GM19043 (cell line): ENCODE data around the gene RPL10A.

Experiments
- ATAC-seq: cut with Tn5 transposase; IDR thresholded peaks from one replicate; pipeline ENCODE4 v1.9.1; 2021; ENCODE audit warnings: low read depth; ENCODE audit not compliant: unreplicated experiment

The RPL10A gene

DNA sequence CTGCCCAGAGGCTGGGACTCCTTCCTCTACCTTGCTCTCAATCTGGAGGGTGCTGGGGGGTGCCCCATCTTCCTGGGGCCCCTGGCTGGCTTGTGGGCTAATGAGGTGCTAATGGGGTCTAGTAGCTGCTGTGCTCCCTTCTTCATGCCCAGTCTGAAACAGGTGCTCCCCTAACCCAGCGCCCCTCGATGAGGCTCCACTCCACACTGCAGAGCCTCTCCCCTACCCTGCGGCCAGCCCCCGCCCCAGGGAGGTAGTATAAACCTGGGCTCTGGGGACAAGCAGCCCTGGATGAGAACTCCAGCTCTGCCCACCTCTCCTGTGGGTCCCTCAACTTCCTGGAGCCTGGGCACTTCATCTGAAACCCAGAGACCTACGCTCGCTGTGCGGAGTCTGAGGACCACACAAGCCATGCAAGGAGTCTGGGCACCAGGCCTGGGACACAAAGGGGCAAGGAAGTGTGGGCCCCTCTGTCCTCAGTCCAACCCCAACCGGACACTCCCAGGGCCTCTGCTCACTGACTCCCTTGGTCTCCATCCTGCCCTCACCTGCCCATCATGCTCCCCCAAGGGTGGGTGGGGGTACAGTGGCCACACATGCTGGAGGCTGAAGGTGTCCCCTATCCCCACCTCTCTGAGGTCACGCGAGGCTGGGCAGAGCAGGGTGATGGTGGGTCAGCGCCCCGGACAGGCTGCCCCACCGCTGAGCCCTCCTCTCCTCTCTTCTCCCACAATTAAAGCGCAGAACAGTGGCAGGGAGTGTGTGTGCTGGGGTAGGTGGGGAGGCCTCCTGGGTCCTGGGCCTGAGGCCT is 6.1 kb downstream of the RPL10A start:
- ATAC-seq = no peak

DNA sequence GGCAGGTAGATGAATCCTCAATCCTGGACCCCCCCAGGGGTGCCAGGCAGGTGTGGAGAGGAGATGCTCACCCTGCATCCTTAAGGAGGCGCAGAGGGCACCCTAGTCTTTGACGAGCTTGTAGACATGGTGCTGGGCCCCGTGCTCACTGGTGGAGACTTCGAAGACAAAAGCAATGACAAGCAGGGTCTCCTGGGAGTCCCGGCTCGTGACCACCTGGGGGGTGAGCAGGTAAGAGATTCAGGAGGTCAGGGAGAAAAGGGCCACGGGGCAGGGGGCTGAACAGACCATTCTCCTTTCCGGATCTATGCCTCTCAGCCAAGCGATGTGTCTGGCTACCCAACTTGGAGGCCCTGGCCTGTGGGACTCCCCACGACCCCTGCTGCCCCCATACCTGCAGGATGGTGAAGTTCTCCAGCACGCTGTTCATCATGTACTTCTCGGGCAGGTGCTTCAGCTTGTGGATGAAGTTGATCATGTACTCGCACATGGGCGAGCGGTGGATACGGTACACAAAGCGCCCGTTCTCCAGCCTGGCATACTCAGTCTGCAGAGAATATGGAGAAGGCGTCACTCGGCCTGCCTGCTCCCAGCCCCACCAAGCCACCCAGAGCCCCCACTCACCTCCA is 6.9 kb downstream of the RPL10A start:
- ATAC-seq = no peak

DNA sequence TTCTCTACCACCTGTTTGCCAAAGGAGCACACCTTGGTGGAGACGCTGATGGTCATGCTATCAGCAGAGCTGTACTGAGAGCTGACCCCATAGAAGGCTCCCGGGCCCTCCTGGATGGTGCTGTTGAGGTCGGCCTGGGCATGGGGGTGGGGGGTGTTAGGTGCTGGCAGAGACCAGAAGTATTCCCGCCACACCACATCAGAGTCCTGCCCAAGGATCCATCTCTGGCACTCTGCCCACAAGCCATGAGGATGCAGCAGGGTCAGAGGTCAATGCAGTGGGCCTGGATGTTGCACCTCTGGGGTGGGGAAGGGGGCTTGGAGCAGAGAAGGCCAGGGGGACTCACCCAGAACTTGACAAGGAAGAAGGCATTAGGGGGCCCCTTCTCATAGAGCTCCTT is 7.4 kb downstream of the RPL10A start:
- no peak for ATAC-seq

DNA sequence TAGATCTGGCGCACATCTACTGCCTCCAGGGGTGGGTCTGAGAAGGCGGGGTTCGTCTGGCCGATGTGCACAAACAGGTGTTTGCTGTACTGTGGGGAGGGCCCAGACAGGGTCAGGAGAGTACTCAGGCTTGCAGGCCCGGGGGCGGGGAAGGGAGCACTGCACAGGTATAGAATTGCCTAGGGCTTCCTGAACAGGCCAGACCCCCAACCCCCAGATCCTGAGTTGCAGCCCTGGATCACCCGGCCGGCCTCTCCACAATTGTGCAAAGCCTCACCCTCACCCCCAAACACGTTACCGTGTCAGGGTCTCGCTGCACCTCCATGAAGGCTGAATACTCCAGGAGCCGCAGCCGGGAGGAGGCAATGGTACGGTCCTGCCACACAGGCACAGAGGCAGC is 7.8 kb downstream of the RPL10A start:
- no peak for ATAC-seq

DNA sequence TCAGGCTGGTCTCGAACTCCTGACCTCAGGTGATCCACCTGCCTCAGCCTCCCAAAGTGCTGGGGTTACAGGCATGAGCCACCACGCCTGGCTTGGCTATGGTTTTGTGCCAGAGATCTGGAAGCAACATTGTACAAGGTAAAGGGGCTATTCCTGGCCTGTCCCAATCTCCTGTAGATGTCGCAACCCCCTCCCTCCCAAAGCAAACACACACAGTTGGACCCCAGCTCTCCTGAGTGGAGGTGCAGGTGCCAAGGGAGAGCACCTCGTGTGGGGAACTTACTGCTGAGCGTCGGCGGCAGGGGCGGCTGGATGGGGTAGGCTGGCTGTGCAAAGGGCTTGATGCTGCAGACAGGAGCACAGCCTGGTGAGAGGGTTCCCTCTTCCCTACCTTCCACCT is 8.8 kb downstream of the RPL10A start:
- ATAC-seq = no peak

DNA sequence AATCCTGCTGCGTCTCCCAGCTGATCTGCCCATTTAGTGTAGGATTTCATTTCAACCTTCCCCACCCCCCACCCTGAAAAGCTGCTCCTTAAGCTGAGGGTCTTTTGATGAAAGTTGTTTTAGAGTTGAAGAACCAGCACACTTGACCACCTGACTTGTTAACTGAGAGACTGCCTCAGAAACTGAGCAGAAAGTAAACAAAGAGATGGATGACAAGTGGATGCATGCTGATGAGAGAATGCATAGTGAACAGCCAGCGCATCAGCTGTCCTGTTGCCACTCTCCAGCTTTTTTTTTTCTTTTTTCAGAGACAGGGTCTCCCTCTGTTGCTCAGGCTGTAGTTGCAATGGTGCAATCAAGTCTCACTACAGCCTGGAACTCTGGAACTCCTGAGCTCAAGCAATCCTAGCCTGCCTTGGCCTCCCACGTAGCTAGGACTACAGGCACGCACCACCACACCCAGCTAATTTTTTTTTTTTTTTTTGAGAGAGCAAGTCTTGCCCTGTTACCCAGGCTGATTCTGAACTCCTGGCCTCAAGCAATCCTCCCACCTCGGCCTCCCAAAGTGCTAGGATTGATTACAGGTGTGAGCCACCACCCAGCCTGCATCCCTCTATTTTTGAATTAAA is 9.5 kb downstream of the RPL10A start:
- no peak for ATAC-seq

DNA sequence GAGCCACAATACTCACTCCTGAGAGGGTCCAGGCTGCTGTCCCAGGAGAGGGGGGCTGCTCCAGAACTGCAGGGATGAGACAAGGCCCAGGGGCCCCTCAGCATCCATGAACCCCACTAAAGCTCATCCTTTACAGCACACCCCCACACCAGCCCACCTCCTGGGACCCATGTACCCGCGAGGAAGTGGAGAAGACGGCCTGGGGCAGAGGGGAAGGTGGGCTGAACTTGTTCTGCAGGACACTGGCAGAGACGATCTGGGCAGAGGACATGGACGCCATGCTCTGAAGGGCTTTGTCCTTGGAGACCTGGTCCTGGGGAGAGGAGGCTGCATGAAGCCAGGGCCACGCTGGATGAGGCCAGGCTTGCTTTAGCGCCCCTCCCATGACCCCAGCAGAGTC is 10.1 kb downstream of the RPL10A start:
- no peak for ATAC-seq

DNA sequence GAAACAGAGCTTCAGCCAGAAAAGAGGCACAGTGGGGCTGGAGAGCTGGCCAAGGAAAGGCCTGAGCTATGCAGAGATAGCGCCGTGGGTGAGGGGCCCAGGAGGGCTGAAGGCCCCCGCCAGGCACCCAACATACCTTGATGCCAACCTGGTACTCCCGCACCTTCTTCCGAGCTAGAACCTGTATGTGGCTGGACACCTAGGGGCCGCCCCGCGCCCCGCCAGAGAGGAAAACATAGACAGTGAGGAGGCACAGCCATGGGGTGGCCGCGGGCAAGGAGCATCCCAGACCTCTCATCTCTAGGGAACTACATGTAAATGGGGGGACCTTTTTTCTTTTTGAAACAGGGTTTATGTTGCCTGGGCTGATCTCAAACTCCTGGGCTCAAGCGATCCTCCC is 12.0 kb downstream of the RPL10A start:
- ATAC-seq = no peak

DNA sequence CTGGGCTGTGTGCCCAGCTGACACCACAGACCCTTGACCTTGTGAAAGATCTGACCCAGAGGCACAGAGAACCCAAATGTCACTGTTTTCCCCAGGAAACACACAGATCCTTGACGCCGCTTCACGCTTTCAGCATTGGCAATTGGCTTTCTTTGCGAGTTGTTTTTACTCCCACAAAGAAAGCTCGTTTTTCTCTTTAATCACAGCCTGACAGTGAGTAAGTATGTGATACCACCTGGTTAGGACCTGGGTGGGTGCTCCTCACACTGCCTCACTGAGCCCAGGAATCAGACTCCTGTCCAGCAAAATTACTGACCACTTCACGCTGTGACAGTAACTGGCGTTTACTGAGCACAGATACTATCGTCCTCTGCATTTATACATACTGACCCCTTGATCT is 13.0 kb downstream of the RPL10A start:
- ATAC-seq = no peak

DNA sequence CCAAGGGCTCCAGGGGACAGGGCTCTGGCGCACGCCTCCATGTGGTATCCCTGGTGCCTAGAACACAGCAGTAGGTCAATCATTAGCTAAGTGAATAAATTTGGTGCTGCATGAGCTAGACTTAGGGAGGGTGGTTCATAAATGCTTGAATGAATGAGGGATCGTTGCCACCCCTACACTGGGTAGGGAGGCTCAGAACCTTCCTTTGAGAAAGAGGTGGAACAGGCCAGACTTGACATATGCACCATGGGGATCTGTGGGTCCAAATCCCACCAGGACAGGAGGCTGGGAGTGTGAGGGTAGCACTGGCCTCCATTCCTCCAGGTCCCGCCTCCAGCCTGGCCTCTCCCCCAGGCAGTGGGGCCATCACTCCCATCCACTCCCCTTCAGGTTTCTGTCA is 14.9 kb downstream of the RPL10A start:
- no peak for ATAC-seq

DNA sequence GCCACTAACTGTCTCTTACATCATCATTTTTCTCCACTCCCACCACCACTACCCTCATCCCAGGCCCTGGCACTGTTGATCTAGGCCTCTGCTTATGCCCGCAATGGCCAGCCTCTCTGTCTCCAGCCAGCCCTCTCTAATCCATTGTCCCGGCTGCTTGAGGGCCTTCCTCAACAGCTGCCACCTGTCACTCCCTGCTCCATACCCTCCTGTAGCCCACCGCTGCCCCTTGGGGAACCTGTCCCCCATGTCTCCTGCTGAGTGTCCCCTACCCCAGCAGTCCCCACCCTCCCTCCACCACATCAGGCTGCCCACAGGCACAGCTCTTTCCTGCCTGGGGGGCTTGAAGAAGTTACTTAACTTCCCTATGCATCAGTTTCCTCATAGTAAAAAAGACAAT is 15.3 kb downstream of the RPL10A start:
- ATAC-seq = no peak

DNA sequence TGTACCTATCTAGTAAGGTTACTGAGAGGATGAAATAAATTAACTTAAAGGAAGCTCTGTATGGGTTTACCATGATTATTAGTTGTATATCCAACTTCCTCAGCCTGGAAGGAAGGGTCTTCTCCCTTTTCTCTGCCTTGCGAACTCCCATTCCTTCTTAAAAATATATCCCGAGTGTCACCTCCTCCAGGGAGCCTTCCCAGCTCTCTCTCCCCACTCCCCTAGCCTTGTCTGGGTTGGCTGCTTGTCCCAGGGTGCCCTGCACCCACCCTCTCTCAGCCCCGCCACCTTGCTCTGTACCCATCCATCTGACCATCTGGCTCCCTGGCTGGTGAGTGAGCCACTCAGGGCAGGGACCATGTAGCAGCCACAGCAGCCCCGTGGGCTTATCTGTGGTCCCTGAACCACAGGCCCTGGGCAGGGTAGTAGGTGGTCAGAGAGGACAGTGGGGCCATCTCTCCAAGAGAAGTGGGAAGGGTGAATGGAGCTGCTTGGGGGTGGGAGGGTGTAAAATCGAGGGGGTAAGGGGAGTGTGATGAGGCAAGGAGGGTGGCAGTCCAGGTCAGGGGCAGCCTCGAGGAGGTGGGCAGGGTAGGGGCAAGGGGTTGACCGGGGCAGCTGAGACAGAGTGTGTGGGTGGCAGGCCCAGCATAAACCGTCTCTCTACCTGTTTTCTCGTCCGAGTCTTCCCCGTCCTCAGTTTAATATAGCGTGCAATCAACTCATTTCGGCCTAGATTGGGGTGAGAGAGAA is 15.9 kb downstream of the RPL10A start:
- no peak for ATAC-seq

DNA sequence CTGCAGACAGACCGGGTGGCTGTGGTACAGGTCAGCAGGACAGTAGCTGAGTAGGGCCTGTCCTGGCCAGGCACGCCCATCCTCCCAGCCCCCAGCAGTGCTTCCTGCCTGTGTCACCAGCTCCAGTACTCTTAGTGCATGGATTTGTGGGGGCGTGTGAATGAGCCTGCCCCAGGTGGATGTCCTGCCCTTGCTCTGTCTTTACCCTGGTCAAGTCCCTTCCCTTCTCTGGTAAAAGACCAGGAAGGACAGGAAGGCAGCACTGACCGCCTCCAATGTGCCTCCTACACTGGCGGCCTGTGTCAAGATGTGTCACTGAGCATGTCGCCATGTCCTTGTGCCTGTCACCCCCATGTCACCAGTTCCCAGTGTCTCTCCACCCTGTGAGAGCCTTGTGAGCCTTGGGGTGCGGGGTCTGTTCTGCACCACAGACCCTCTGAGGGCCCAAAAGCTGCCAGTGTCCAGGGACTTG is 16.8 kb downstream of the RPL10A start:
- no peak for ATAC-seq

DNA sequence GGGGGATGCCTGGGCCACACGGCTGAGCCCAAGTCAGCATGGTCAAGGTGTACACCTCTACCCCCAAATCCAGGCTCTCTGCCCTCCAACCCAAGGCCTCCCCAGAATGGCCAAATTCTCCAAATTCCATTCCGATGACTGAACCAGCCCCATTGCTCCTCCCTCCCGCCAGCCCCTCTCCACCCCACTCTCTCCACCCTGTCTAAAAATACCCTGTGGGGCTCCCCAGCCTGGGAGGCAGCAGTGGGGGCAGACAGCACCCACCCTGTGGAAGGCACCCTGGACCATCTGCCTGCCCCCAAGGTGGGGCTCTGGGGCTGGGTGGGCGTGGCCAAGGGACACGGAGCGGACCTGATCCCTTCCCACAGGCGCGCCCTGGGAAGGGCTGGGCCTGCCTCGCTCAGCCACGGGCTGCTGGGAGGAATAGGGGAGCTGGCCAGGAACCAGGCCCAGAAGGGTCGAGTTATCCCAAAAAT is 17.2 kb downstream of the RPL10A start:
- no peak for ATAC-seq

DNA sequence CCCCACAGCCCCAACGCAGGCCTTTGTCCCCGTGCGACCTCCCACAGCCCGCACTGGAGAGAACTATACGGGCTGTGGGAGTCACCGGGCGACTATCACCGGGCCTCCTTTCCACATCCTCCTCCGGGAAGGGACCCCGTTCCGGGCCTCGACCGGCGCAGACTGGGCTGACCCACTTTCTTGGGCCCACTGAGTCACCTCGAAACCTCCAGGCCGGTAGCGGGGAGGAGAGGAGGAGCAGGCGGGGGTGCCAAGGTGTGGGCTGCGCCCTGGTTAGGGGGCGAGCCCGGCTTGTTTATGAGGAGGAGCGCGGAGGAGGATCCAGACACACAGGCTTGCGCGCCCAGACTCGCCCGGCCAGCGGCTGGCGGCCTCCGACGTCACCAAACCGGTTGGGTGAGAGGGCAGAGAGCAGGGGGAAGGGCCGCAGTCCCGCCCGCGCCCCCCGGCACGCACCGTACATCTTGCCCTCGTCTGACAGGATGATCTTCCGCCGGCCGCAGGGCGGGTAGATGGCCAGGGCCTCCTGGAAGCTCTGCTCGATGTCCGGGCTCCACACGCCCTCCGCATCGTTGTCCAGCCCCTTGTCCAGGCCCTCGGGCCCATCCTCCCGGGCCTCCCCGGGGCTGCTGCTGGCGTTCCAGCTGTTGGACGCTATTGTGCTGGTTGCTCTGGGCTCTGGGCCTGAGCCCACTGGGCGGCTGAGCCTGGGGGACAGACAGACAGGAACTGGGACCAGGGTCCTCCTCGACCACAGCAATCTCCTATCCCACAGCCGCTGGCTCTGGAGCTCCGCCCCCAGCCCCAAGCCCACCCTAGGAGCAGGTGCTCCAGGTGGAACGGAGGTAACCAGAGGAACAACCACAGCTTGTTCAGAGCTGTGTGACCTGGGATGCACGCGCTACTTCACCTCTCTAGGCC is 18.1 kb downstream of the RPL10A start:
- ATAC-seq = no peak

DNA sequence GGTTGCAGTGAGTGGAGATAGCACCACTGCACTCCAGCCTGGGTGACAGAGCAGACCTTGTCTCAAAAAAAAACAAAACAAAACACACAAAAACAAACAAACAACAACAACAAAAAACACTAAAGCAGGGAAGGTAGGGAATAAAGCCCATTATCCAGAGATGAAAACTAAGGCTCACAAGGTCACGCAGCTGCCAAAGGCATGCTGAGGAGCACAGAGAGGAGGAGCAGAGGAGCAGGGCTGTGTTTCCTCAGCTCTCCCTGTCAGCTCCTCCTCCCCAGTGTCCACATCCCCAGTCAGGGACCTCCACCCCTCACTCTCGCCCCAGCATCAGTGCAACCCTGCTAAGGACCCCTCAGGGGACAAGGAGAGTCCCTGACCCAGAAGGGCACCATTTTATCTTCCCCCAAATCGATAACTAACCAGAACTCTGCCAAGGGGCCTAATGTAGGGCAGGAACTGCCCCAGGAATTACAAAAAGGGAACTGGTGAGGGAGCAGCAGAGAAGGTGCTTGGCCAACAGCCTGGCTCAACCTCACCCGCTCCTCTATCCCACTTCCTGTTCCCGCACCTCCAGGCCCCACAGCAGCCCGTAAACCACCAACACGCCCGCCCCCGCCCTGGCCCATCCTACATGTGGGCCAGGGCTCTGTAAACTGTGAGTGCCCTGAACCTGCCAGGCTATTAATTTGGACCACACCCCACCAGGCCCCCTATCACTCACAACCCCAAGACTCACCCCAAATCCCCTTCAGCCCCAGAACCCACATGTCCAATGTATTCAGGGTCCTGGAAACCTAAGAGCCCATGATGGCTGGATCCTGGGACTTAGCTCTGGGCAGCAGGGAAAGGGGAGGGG is 19.7 kb downstream of the RPL10A start:
- no peak for ATAC-seq

DNA sequence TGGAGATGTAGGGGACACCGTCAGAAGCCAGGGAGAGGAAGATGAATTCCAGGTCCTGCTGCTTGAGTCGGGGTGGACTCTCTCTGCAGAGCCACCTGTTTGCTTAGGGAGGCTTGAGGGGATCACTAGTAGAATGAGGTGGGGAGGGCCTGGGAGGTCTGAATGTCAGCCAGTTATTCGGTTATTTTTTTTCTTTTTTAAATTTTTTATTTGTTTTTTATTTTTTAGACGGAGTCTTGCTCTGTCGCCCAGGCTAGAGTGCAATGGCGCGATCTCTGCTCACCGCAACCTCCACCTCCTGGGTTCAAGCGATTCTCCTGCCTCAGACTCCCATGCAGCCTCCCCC is 20.3 kb downstream of the RPL10A start:
- no peak for ATAC-seq

DNA sequence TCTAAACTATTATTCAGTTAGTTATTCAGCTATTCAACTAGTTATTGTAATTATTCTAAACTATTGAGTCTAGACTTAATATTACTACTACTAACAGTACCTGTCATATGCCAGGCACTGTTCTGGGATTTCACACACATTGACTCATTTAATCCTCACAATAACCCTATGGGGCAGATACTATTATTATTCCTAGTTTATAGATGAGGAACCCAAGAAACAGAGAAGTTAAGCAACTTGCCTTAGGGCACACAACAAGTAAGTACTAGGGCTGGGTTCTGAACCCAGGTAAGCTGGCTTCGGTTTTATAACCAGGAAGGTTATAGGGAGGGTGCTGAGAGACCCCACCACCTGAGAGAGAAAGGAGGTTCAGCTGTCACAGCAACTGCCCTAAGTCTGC is 20.9 kb downstream of the RPL10A start:
- no peak for ATAC-seq
